Transverse colon (tissue), 4 donors: Measurements from ENCODE around the gene CFHR3.
"Not testable (repeated sequence)": the region's sequence is repeated elsewhere in the genome, so short reads cannot be mapped to it uniquely, and the experiment has no call there.

Source experiments
- EP300 ChIP-seq: sonication (generic); formaldehyde crosslinking; IDR thresholded peaks from one replicate; pipeline ENCODE4 v1.6.1; 2017; ENCODE audit warnings: antibody characterized with exemption, low read depth
- POLR2A ChIP-seq: fragments of 450-650 bp; IDR thresholded peaks from one replicate; pipeline ENCODE4 v1.6.1; 2016; ENCODE audit warnings: antibody characterized with exemption, mild to moderate bottlenecking, moderate library complexity
- POLR2AphosphoS5 ChIP-seq, 3 donors: sonication (generic); formaldehyde crosslinking; IDR thresholded peaks; one replicate each; pipeline ENCODE4 v1.6.1; 2016; ENCODE audit warnings: antibody characterized with exemption in 3 of 3
- TF ChIP-seq, protein P1 (sequence below), 5 experiments: fragments of 200-600 bp in 3 of 5; fragments of 450-650 bp in 2 of 5; sonication (generic) in 3 of 5; IDR thresholded peaks; 1 replicate in 2 of 5; 2 replicates in 3 of 5; pipeline ENCODE4 v1.5.1; 2016 to 2017; ENCODE audit warnings: antibody characterized with exemption in 5 of 5, inconsistent platforms in 3 of 5, mild to moderate bottlenecking in 2 of 5, moderate library complexity in 1 of 5

DNA sequence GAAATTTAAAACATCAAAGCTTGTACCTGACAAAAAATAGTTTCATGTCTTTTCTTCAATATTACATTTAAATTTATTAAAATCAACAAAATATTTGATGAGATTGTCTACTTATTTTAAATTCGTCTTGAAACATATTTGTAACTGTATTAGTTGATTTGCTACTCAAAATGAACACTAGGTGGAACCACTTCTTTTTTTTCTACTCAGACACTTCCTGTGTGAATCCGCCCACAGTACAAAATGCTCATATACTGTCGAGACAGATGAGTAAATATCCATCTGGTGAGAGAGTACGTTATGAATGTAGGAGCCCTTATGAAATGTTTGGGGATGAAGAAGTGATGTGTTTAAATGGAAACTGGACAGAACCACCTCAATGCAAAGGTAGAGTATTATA lies 53.2 kb downstream of the CFHR3 start:
- TF ChIP-seq POLR2AphosphoS5 (IDR thresholded peaks at IDR 0.05); POLR2A; EP300: not testable (repeated sequence)
- TF ChIP-seq, protein P1, sequence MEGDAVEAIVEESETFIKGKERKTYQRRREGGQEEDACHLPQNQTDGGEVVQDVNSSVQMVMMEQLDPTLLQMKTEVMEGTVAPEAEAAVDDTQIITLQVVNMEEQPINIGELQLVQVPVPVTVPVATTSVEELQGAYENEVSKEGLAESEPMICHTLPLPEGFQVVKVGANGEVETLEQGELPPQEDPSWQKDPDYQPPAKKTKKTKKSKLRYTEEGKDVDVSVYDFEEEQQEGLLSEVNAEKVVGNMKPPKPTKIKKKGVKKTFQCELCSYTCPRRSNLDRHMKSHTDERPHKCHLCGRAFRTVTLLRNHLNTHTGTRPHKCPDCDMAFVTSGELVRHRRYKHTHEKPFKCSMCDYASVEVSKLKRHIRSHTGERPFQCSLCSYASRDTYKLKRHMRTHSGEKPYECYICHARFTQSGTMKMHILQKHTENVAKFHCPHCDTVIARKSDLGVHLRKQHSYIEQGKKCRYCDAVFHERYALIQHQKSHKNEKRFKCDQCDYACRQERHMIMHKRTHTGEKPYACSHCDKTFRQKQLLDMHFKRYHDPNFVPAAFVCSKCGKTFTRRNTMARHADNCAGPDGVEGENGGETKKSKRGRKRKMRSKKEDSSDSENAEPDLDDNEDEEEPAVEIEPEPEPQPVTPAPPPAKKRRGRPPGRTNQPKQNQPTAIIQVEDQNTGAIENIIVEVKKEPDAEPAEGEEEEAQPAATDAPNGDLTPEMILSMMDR (IDR thresholded peaks at IDR 0.05) = peak in 2 of 5 experiments; percentile 9 to 33
